Heart left ventricle (tissue), 16 donors: ENCODE measurements around the gene NOC2L. TPM values are rescaled to one million over a fixed set of nuclear protein-coding genes. Genes with fewer than 3 reads are reported as not detected.

ENCODE experiments used
- ATAC-seq, 4 donors: fragments of 200-7000 bp; cut with Tn5 transposase; one replicate each; pipeline ENCODE4 v1.9.1; 2020 to 2022; ENCODE audit warnings: moderate library complexity in 4 of 4, mild to moderate bottlenecking in 3 of 4, moderate number of reproducible peaks in 1 of 4
- DNase-seq, 5 donors: peaks; one replicate each; pipeline ENCODE4 v3.0.0-alpha.2; 2020
- H3K27ac ChIP-seq, 12 donors: fragments of 200-600 bp; sonication (generic) in 4 of 12; one replicate each; pipeline versions ENCODE4 v1.5.0 to v1.8.0; 2016 to 2022; ENCODE audit warnings: mild to moderate bottlenecking in 2 of 12
- H3K27me3 ChIP-seq, 9 donors: fragments of 200-600 bp; sonication (generic) in 2 of 9; one replicate each; pipeline versions ENCODE4 v1.5.1 to v1.8.0; 2016 to 2022; ENCODE audit warnings: mild to moderate bottlenecking in 3 of 9
- H3K36me3 ChIP-seq, 9 donors: fragments of 200-600 bp; sonication (generic) in 2 of 9; one replicate each; pipeline versions ENCODE4 v1.5.0 to v1.8.0; 2018 to 2022; ENCODE audit warnings: mild to moderate bottlenecking in 2 of 9
- H3K4me1 ChIP-seq, 12 donors: fragments of 200-600 bp; sonication (generic) in 4 of 12; one replicate each; pipeline versions ENCODE4 v1.5.0 to v1.8.0; 2016 to 2022; ENCODE audit warnings: mild to moderate bottlenecking in 3 of 12
- H3K4me3 ChIP-seq, 12 donors: fragments of 200-600 bp; sonication (generic) in 4 of 12; one replicate each; pipeline versions ENCODE4 v1.5.0 to v1.8.0; 2017 to 2022; ENCODE audit warnings: mild to moderate bottlenecking in 9 of 12, moderate library complexity in 4 of 12
- H3K9me3 ChIP-seq, 12 donors: fragments of 200-600 bp; sonication (generic) in 4 of 12; one replicate each; pipeline versions ENCODE4 v1.5.0 to v1.8.0; 2016 to 2022; ENCODE audit warnings: mild to moderate bottlenecking in 1 of 12
- CTCF ChIP-seq, 12 donors: fragments of 200-600 bp; sonication (generic) in 4 of 12; IDR thresholded peaks; one replicate each; pipeline versions ENCODE4 v1.5.0 to v1.8.0; 2018 to 2022; ENCODE audit warnings: antibody characterized with exemption in 12 of 12, mild to moderate bottlenecking in 5 of 12
- POLR2A ChIP-seq, 2 donors: fragments of 450-650 bp; IDR thresholded peaks; one replicate each; pipeline ENCODE4 v1.6.1; 2017; ENCODE audit warnings: antibody characterized with exemption in 2 of 2, mild to moderate bottlenecking in 2 of 2, moderate library complexity in 2 of 2
- WGBS, 4 donors: extraction: QIAGEN DNeasy Blood & Tissue Kit in 2 of 4; methylation state at CpG; one replicate each; pipeline versions ENCODE4 v1.1.5 to v1.1.7; 2013 to 2018; 5-methylcytosine and 5-hydroxymethylcytosine counted together
- intact Hi-C, 10 donors: fragments of 100-400 bp; cut with DNase I; formaldehyde crosslinking; loops; one replicate each; pipeline versions ENCODE4 v1.11.1 to v1.14.2; 2022
- polyA plus RNA-seq, 2 donors: library from polyadenylated mRNA; stranded (reverse); fragments of 200-250 nt; gene quantifications; one replicate each; pipeline ENCODE4 v1.2.3, GENCODE V29; 2013
- total RNA-seq, 9 donors: library from RNA; depleted of rRNA in 2 of 9; stranded (reverse); fragments of >200 nt in 2 of 9; fragmentation: NEBNext Ultra II Directional in 3 of 9; extraction: Animal tissue kit (Norgen Biotek cat#: 25700) in 3 of 9; gene quantifications; one replicate each; pipeline versions ENCODE4 v1.1.0 to v1.2.4, GENCODE V29; 2016 to 2023
- donor health status: ischemic (EF 13 %, LVEDD 7.1; RV severe dilation, severe dysfunction).
- donor health status: healthy with polysubstance abuse.
- donor health status: DM: no; HTN: yes; CAD: no.
- donor health status: DM: no; HTN: no; CAD: no.
- donor health status: ischemic (EF 25% LVEDD 6.9; RV normal size, moderate dysfunction).
- donor health status: ischemic (EF 25% LVEDD 5.7; RV mildly dilated, moderate dysfunction).
- donor health status: healthy.
- donor health status: DM: yes; HTN: yes; CAD: no.
- donor health status: ischemic (EF 35%, LVEDD 5.7; RV mildly dilated, moderate dysfunction).
- donor health status: nonischemic (EF 11% LVEDD 7.7; RV severe dilation, severe dysfunction).
- donor health status: DM: yes; HTN: yes; CAD: no.
- donor health status: PGD.
- donor health status: ischemic (EF 29% LVEDD 5.4; RV normal size, mild dysfunction).
- donor health status: nonischemic (EF 23%, LVEDD 6.1; RV moderate dilation, normal function).

The NOC2L gene
- total and polyA plus RNA-seq, 11 donors: 36.0 to 85.3 (median 44.0) TPM

GRCh38 chr1:932776-933602 lies 26.1 kb downstream of the NOC2L start:
- ATAC-seq (no peak), DNase-seq (no peak)
- Histone ChIP-seq H3K27me3 (peaks cover 0 to 71% (median 36%) of the 10 kb centered on the region in 9 donors), H3K36me3 (no peaks in the 10 kb centered on the region), H3K27ac (no peak overlapping the region), H3K9me3 (no peaks in the 10 kb centered on the region), H3K4me3 (no peak overlapping the region), H3K4me1 (peaks cover 0 to 17% (median 10%) of the 10 kb centered on the region in 12 donors)
- WGBS, 4 donors: 72 to 77% (median 75%) methylated on average over 24 to 25 of the region's 25 CpGs
- TF ChIP-seq CTCF (IDR thresholded peaks at IDR 0.05) (no peak), POLR2A (IDR thresholded peaks at IDR 0.05) (no peak)
- intact Hi-C loops: no loop called here

GRCh38 chr1:932173-932510 lies 26.9 kb downstream of the NOC2L start:
- Histone ChIP-seq H3K9me3 (no peaks in the 10 kb centered on the region), H3K4me1 (peaks cover 0 to 17% (median 10%) of the 10 kb centered on the region in 12 donors), H3K27me3 (peaks cover 0 to 71% (median 41%) of the 10 kb centered on the region in 9 donors), H3K36me3 (no peaks in the 10 kb centered on the region), H3K4me3 (no peak overlapping the region), H3K27ac (no peak overlapping the region)
- WGBS, 4 donors: 57 to 72% (median 62%) methylated on average over 15 to 16 of the region's 16 CpGs
- TF ChIP-seq POLR2A (IDR thresholded peaks at IDR 0.05): no peak
- no peak for TF ChIP-seq CTCF (IDR thresholded peaks at IDR 0.05)
- no peak for ATAC-seq
- no peak for DNase-seq
- intact Hi-C loops: no loop called here

- Histone ChIP-seq H3K9me3 (no peaks in the 10 kb centered on the region), H3K27ac (no peak overlapping the region), H3K27me3 (peaks cover 0 to 71% (median 41%) of the 10 kb centered on the region in 9 donors), H3K4me3 (no peak overlapping the region), H3K36me3 (no peaks in the 10 kb centered on the region), H3K4me1 (peaks cover 0 to 17% (median 10%) of the 10 kb centered on the region in 12 donors)
- intact Hi-C loops: no loop called here
- WGBS, 4 donors: 44 to 56% (median 53%) methylated on average over 15 of the region's 15 CpGs
- TF ChIP-seq POLR2A (IDR thresholded peaks at IDR 0.05) (no peak), CTCF (IDR thresholded peaks at IDR 0.05) (no peak)
- DNase-seq: no peak
- ATAC-seq: no peak
Observed at GRCh38 chr1:931380-932172, 27.5 kb downstream of the NOC2L start.

- no peak for ATAC-seq
- intact Hi-C loops: no loop called here
- H3K4me1 ChIP-seq: peaks cover 0 to 14% (median 11%) of the 10 kb centered on the region in 12 donors
- WGBS, 4 donors: 69 to 88% (median 73%) methylated on average over 6 to 18 of the region's 18 CpGs
- peaks cover 7 to 71% (median 42%) of the 10 kb centered on the region in 9 donors for H3K27me3 ChIP-seq
- TF ChIP-seq CTCF (IDR thresholded peaks at IDR 0.05): no peak
- TF ChIP-seq POLR2A (IDR thresholded peaks at IDR 0.05): no peak
- no peak overlapping the region for H3K4me3 ChIP-seq
- H3K9me3 ChIP-seq: no peaks in the 10 kb centered on the region
- no peak overlapping the region for H3K27ac ChIP-seq
- no peaks in the 10 kb centered on the region for H3K36me3 ChIP-seq
- DNase-seq: no peak
Observed at GRCh38 chr1:930633-931138, 28.4 kb downstream of the NOC2L start.
